Karpas-422 (cell line): Measurements from ENCODE around the gene PACS1. TPM values are rescaled to one million over a fixed set of nuclear protein-coding genes. Genes with fewer than 3 reads are reported as not detected.
A peak's percentile ranks its signal among the peaks of the same experiment; 100 is the strongest.

Experiments used
- DNase-seq: peaks from one replicate; pipeline ENCODE4 v3.0.0-alpha.2; 2015
- H2AFZ ChIP-seq: fragments of 200-600 bp; sonication (generic); 2 replicates; pipeline ENCODE4 v1.6.1; 2014; ENCODE audit warnings: antibody characterized with exemption, low read length, mixed read lengths
- H3K27ac ChIP-seq: fragments of 200-600 bp; sonication (generic); 2 replicates; pipeline ENCODE4 v1.5.1; 2014; ENCODE audit warnings: mild to moderate bottlenecking, low read length, moderate library complexity
- H3K27me3 ChIP-seq: fragments of 200-600 bp; sonication (generic); 2 replicates; pipeline ENCODE4 v1.6.1; 2014; ENCODE audit warnings: low read length, mixed read lengths
- H3K36me3 ChIP-seq: fragments of 200-600 bp; sonication (generic); 2 replicates; pipeline ENCODE4 v1.6.1; 2014; ENCODE audit warnings: low read length, mixed read lengths; ENCODE audit not compliant: insufficient read depth
- H3K4me1 ChIP-seq: fragments of 200-600 bp; sonication (generic); 2 replicates; pipeline ENCODE4 v1.6.1; 2014; ENCODE audit warnings: mild to moderate bottlenecking, low read length, mixed read lengths
- H3K4me2 ChIP-seq: fragments of 200-600 bp; sonication (generic); 2 replicates; pipeline ENCODE4 v1.6.1; 2014; ENCODE audit warnings: low read length, low read depth, mild to moderate bottlenecking; ENCODE audit not compliant: poor library complexity, severe bottlenecking
- H3K4me3 ChIP-seq: fragments of 200-600 bp; sonication (generic); 2 replicates; pipeline ENCODE4 v1.5.1; 2014; ENCODE audit warnings: mild to moderate bottlenecking, antibody characterized with exemption, low read length, mixed read lengths
- H3K79me2 ChIP-seq: fragments of 200-600 bp; sonication (generic); 2 replicates; pipeline ENCODE4 v1.6.1; 2014; ENCODE audit warnings: mild to moderate bottlenecking, low read length, mixed read lengths
- H3K9ac ChIP-seq: fragments of 200-600 bp; sonication (generic); 2 replicates; pipeline ENCODE4 v1.6.0; 2014; ENCODE audit warnings: low read length
- H3K9me2 ChIP-seq: fragments of 200-600 bp; sonication (generic), shearing (Covaris generic); replicated peaks from 2 replicates; pipeline ENCODE4 v1.6.0; 2014; ENCODE audit warnings: mild to moderate bottlenecking, low read length, moderate library complexity; ENCODE audit not compliant: insufficient read depth
- H3K9me3 ChIP-seq: fragments of 300-700, 200-600 bp; sonication (generic); 2 replicates; pipeline ENCODE4 v1.6.1; 2014; ENCODE audit warnings: low read length, mixed read lengths
- H4K20me1 ChIP-seq: fragments of 200-600 bp; sonication (generic); 2 replicates; pipeline ENCODE4 v1.6.1; 2014; ENCODE audit warnings: mild to moderate bottlenecking, antibody characterized with exemption, low read length, low read depth; ENCODE audit not compliant: insufficient read depth
- total RNA-seq: library from RNA; depleted of rRNA; stranded (reverse); fragments of >200 nt; shearing (Covaris generic); gene quantifications from 2 replicates; pipeline ENCODE4 v1.2.3, GENCODE V29; 2014; ENCODE audit warnings: low replicate concordance

The PACS1 gene
- total RNA-seq, 1 experiment from 2014 or later = 60.5 TPM

DNA sequence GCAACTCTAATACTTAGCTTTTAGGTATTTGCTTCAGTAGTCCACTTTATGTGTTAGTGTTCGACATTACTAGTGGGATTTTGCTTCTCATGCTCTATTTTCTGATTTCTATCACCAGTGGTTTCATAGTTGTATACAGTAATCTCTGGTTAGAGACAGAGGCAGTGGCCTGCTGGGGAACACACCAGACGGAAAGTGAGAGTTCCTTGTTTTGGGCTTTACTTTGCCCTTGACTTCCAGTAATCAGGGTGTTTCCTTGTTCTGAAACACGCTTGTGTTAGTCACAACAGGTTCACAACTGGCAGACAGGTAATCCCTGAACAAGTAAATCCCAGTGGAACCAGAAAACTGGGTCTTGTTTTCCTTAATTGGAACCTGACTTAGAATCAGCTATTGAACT lies 56.0 kb downstream of the PACS1 start:
- Histone ChIP-seq H3K79me2 (peaks cover 82% of the 10 kb centered on the region), H3K4me1 (peaks cover 88% of the 10 kb centered on the region), H3K4me2 (peak overlapping the region; percentile 84), H3K9me3 (no peaks in the 10 kb centered on the region), H3K27me3 (no peaks in the 10 kb centered on the region), H3K27ac (peak overlapping the region; percentile 95), H3K36me3 (no peaks in the 10 kb centered on the region), H3K4me3 (peak overlapping the region; percentile 58), H3K9ac (peak overlapping the region; percentile 75), H2AFZ (no peak overlapping the region), H4K20me1 (no peaks in the 10 kb centered on the region), H3K9me2 (no peaks in the 10 kb centered on the region)
- DNase-seq = peak; percentile 67

DNA sequence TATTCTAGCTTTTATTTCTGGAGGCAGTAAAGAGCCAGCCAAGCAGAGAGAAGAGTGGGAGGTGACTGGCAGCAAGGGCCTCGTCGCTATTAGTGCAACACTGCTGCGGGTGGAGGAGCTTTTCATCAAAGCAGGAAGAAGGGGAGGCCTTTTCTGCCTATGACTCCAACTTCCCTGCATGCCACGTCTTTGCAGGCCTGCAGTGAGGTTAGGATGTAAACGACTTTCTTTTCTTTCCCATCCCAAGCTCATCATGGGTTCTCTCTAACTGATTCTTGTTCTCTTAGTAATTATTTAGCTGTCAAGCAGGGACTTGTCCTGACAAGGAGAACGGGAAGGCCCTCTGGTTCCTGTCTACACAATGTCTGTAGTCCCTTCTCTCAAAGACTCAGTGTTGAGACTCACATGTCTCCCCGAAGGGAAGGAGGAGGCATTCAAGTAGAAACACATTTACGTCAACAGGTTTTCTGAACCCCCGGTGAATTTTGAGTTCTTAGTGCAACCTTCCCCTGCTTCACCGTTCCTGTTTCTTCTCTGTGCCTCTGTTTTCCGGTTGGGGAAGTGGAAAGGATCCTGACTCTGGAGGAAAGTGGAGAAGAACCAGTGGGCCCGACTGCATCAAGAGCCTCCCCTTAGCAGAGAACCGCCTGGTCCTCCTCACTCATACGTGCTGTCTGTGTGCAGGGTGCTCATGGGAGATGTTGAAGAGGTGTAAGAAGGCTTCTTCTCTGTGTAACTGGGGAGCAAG lies 56.9 kb downstream of the PACS1 start:
- Histone ChIP-seq H3K4me3 (peak overlapping the region; percentile 58), H3K4me2 (peak overlapping the region; percentile 84), H3K27ac (peak overlapping the region; percentile 95), H3K9me3 (no peaks in the 10 kb centered on the region), H3K27me3 (no peaks in the 10 kb centered on the region), H3K4me1 (peaks cover 88% of the 10 kb centered on the region), H2AFZ (0 out of 2 replicates have a peak overlapping the region, but pooled peaks have one; percentile 8), H3K9ac (peak overlapping the region; percentile 75), H3K9me2 (no peaks in the 10 kb centered on the region), H3K36me3 (no peaks in the 10 kb centered on the region), H4K20me1 (no peaks in the 10 kb centered on the region), H3K79me2 (peaks cover 80% of the 10 kb centered on the region)
- DNase-seq = peak; percentile 87

DNA sequence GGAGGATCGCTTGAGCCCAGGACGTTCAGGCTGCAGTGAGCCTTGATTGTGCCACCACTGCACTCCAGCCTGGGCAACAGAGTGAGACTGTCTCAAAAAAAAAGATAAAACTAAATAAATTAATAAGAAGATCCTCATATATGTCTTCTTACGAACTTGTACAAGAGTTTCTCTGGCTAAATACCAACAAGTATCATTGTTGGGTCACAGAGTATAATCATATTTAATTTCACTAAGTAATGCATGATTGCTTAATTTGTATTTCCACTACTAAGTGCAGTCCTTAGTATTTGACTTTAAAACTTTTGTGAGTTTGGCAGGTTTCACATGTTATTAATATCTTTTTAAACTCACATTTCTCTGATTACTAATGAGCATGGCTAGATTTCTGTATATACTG lies 60.9 kb downstream of the PACS1 start:
- H3K27ac ChIP-seq = peak overlapping the region; percentile 97

DNA sequence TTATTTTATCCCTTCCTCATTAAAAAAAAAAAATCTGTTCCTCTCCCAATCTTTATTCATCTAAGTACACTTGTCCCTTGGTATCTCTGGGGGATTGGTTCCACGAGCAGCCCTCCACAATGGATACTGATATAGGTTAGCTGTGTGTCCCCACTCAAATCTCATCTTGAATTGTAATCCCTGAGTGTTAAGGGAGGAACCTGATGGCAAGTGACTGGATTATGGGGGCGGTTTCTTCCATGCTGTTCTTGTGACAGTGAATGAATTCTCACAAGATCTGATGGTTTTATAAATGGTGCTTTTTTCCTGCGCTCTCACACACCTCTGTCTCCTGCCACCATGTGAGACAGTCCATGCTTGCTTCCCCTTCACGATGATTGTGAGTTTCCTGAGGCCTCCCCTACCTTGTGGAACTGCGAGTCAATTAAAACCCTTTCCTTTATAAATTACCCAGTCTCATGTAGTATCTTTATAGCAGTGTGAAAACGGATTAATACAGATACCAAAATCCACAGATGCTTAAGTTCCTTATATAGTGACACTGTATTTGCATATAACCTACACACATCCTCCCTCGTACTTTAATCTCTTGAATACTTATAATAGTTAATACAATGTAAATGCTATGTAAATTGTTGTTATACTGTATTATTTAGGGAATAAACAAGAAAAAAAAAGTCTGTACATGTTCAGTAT lies 62.0 kb downstream of the PACS1 start:
- H3K4me3 ChIP-seq = peak overlapping the region; percentile 56
- H3K9ac ChIP-seq = peak overlapping the region; percentile 64
- H2AFZ ChIP-seq = no peak overlapping the region
- peak overlapping the region; percentile 53 for H3K4me2 ChIP-seq
- peaks cover 85% of the 10 kb centered on the region for H3K79me2 ChIP-seq
- DNase-seq = peak; percentile 78
- H3K27me3 ChIP-seq = no peaks in the 10 kb centered on the region
- peak overlapping the region; percentile 97 for H3K27ac ChIP-seq
- H3K36me3 ChIP-seq = no peaks in the 10 kb centered on the region
- no peaks in the 10 kb centered on the region for H3K9me3 ChIP-seq
- H3K9me2 ChIP-seq = no peaks in the 10 kb centered on the region
- no peaks in the 10 kb centered on the region for H4K20me1 ChIP-seq
- peaks cover 94% of the 10 kb centered on the region for H3K4me1 ChIP-seq

More for the DNA sequence above, 60.9 kb downstream of the PACS1 start:
- H3K4me2 ChIP-seq = peak overlapping the region; percentile 53
- no peaks in the 10 kb centered on the region for H3K36me3 ChIP-seq
- H3K4me1 ChIP-seq = peaks cover 94% of the 10 kb centered on the region
- peak; percentile 90 for DNase-seq
- no peaks in the 10 kb centered on the region for H3K9me2 ChIP-seq
- peak overlapping the region; percentile 56 for H3K4me3 ChIP-seq
- no peaks in the 10 kb centered on the region for H3K27me3 ChIP-seq
- peak overlapping the region; percentile 64 for H3K9ac ChIP-seq
- H4K20me1 ChIP-seq = no peaks in the 10 kb centered on the region
- H2AFZ ChIP-seq = no peak overlapping the region
- no peaks in the 10 kb centered on the region for H3K9me3 ChIP-seq
- H3K79me2 ChIP-seq = peaks cover 83% of the 10 kb centered on the region

DNA sequence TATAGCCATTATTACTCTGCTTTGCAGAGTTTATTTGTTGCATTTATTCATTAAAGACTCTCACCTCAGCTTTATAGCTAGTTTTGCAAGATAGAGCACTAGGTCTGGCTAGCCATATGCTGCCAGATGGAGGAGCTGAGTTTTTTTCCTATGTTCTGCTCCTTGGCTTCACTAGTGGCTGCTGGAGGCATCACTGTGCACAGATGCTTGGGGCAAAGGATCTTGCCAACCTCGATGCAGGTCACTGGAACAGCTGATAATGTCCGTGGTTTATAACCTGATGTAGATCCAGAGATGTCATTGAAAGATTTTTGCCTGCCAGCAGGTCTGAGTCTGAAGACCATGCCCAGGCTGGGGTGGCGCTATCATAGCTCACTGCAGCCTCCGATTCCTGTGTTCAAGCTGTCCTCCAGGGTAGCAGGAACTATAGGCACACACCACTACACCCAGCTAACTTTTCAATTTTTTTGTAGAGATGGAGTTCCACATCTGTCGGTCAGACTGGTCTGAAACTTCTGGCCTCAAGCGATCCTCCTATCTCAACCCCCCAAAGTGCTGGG lies 63.2 kb downstream of the PACS1 start:
- no peaks in the 10 kb centered on the region for H3K9me2 ChIP-seq
- H3K27me3 ChIP-seq = no peaks in the 10 kb centered on the region
- peak; percentile 68 for DNase-seq
- no peak overlapping the region; the same call in 1 of the 2 replicates for H3K9ac ChIP-seq
- H3K4me1 ChIP-seq = peaks cover 94% of the 10 kb centered on the region
- no peak overlapping the region for H2AFZ ChIP-seq
- peaks cover 85% of the 10 kb centered on the region for H3K79me2 ChIP-seq
- no peak overlapping the region for H3K4me3 ChIP-seq
- H3K4me2 ChIP-seq = peak overlapping the region; percentile 53
- no peaks in the 10 kb centered on the region for H4K20me1 ChIP-seq
- no peaks in the 10 kb centered on the region for H3K36me3 ChIP-seq
- no peaks in the 10 kb centered on the region for H3K9me3 ChIP-seq
- H3K27ac ChIP-seq = peak overlapping the region; percentile 97

DNA sequence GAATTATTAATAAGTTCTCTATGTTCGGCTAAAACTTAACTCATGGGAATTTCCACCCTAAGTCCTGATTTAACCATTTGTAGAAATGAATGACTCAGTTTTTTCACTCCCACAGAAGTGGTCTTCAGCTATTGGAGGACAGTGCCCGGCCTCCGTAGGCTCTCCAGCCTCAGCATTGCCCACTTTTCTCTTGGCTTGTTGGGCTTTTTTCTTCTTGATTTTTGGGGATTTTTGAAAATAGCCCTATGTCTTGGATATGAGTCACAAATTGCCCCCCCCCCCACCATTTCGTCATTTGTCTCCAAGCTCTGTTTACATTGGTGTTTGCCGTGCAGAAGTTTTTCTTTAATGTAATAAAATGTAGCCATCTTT lies 66.7 kb downstream of the PACS1 start:
- Histone ChIP-seq H3K4me2 (peak overlapping the region; percentile 52), H3K36me3 (no peaks in the 10 kb centered on the region), H3K4me1 (peaks cover 94% of the 10 kb centered on the region), H3K27ac (peak overlapping the region; percentile 72), H3K9me2 (no peaks in the 10 kb centered on the region), H3K9me3 (no peaks in the 10 kb centered on the region), H3K9ac (peak overlapping the region; percentile 22; the same call in 1 of the 2 replicates), H2AFZ (no peak overlapping the region), H3K79me2 (peaks cover 94% of the 10 kb centered on the region), H3K4me3 (no peak overlapping the region), H3K27me3 (no peaks in the 10 kb centered on the region), H4K20me1 (no peaks in the 10 kb centered on the region)
- no peak for DNase-seq

DNA sequence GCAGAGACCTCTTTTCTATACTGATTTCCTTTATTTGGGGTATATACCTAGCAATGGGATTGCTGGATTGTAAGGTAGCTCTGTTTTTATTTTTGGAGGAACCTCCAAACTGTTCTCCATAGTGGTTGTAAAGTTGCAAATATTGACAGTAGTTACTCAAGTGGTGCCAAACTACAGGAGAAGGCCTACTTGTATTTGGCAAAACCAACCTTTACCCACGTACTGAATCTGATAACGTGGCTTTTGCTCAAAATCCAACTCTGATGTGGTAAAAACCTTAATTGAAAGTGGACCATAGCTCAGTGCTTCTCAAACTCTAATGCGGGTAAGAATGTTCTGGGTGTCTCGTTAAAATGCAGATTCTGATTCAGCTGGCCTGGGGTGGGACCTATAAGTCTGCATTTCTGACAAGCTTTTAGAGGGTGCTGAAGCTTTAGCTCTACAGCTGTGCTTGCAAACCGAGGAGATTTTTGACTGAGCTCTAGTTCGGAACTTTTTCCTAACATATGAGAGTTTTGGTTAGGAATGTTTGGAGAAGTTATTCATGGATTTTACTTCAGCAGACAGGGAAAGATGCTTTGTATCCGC lies 69.8 kb downstream of the PACS1 start:
- no peaks in the 10 kb centered on the region for H3K36me3 ChIP-seq
- no peaks in the 10 kb centered on the region for H4K20me1 ChIP-seq
- H3K27me3 ChIP-seq = no peaks in the 10 kb centered on the region
- peaks cover 85% of the 10 kb centered on the region for H3K4me1 ChIP-seq
- H3K4me3 ChIP-seq = no peak overlapping the region
- no peak overlapping the region for H3K4me2 ChIP-seq
- H2AFZ ChIP-seq = no peak overlapping the region
- no peaks in the 10 kb centered on the region for H3K9me2 ChIP-seq
- no peak for DNase-seq
- H3K9me3 ChIP-seq = no peaks in the 10 kb centered on the region
- H3K9ac ChIP-seq = no peak overlapping the region
- H3K27ac ChIP-seq = peak overlapping the region; percentile 72
- peaks cover 96% of the 10 kb centered on the region for H3K79me2 ChIP-seq
